A549 (cell line): ENCODE results near the gene PPM1M. TPM values are rescaled to one million over a fixed set of nuclear protein-coding genes. Genes with fewer than 3 reads are reported as not detected.

Source experiments
- ATAC-seq, 2 experiments: fragments of 200-7000 bp in 1 of 2; fragments of >200 bp in 1 of 2; cut with Nextera tagmentation in 1 of 2; cut with Tn5 transposase in 1 of 2; 3 replicates each; pipeline versions ENCODE4 v1.8.0 to v1.9.1; 2018 to 2020; ENCODE audit warnings: mild to moderate bottlenecking in 1 of 2, moderate library complexity in 1 of 2
- CTCF ChIA-PET: fragments of 300-600 bp; sonication (Branson Sonifier 250); formaldehyde crosslinking; extraction: SDS; loops from one replicate; lab custom pipeline; 2021; ENCODE audit warnings: antibody characterized with exemption, inconsistent platforms; lab: Yijun Ruan, JAX
- POLR2A ChIA-PET: fragments of 350-600 bp; formaldehyde crosslinking; extraction: SDS; loops from one replicate; lab custom pipeline; 2021; ENCODE audit warnings: antibody characterized with exemption, inconsistent platforms; lab: Yijun Ruan, JAX
- DNase-seq, 2 experiments: peaks; one replicate each; pipeline versions ENCODE4 v3.0.0 to v3.0.0-alpha.2; 2011 to 2016; ENCODE audit warnings: low read depth in 1 of 2, low spot score in 1 of 2
- FAIRE-seq: peaks from 2 replicates; lab custom pipeline; 2011; peaks lifted over from hg19 to GRCh38; lab: Jason Lieb, UNC
- H3K27ac ChIP-seq, 2 experiments: fragments of >200 bp; sonication (Bioruptor Twin); formaldehyde crosslinking; 3 replicates each; pipeline ENCODE4 v1.5.1; 2016 to 2017
- H3K4me1 ChIP-seq: fragments of >200 bp; sonication (Bioruptor Twin); formaldehyde crosslinking; 3 replicates; pipeline ENCODE4 v1.6.1; 2016
- H3K4me2 ChIP-seq: fragments of >200 bp; sonication (Bioruptor Twin); formaldehyde crosslinking; 3 replicates; pipeline ENCODE4 v1.6.1; 2016
- H3K4me3 ChIP-seq: fragments of >200 bp; sonication (Bioruptor Twin); formaldehyde crosslinking; 3 replicates; pipeline ENCODE4 v1.5.1; 2016
- H3K9me3 ChIP-seq: fragments of >200 bp; sonication (Bioruptor Twin); formaldehyde crosslinking; 3 replicates; pipeline ENCODE4 v1.6.1; 2016
- BHLHE40 ChIP-seq: IDR thresholded peaks from 2 replicates; pipeline ENCODE4 v1.6.1; 2012; ENCODE audit warnings: low read depth, low read length, inconsistent platforms
- CBX2 ChIP-seq: fragments of 200-600 bp; sonication (generic); IDR thresholded peaks from 2 replicates; pipeline ENCODE4 v1.6.1; 2016; ENCODE audit warnings: low read depth, mild to moderate bottlenecking, borderline replicate concordance
- CEBPB ChIP-seq, 2 experiments: fragments of >200 bp in 1 of 2; sonication (Bioruptor Twin) in 1 of 2; formaldehyde crosslinking in 1 of 2; IDR thresholded peaks; 2 replicates each; pipeline ENCODE4 v1.6.1; 2012 to 2016
- CHD4 ChIP-seq: fragments of 200-600 bp; sonication (generic); IDR thresholded peaks from 2 replicates; pipeline ENCODE4 v1.6.1; 2016; ENCODE audit warnings: antibody characterized with exemption, mild to moderate bottlenecking, borderline replicate concordance
- CTCF ChIP-seq: fragments of >200 bp; sonication (Bioruptor Twin); formaldehyde crosslinking; IDR thresholded peaks from 3 replicates; pipeline ENCODE4 v1.5.1; 2016
- EHF ChIP-seq: fragments of 250-450 bp; sonication (Bioruptor Pico); IDR thresholded peaks from 2 replicates; pipeline ENCODE4 v1.5.0; 2020; ENCODE audit warnings: mild to moderate bottlenecking
- EHMT2 ChIP-seq: fragments of 200-600 bp; sonication (generic); IDR thresholded peaks from 2 replicates; pipeline ENCODE4 v1.6.1; 2016; ENCODE audit warnings: antibody characterized with exemption, low read depth, mild to moderate bottlenecking, moderate library complexity
- ELK1 ChIP-seq: fragments of 150-350 bp; IDR thresholded peaks from 2 replicates; pipeline ENCODE4 v1.6.1; 2014; ENCODE audit warnings: low read depth, mild to moderate bottlenecking, low read length
- ESRRA ChIP-seq: fragments of 150-350 bp; IDR thresholded peaks from 2 replicates; pipeline ENCODE4 v1.6.1; 2014; ENCODE audit warnings: mild to moderate bottlenecking, low read length, borderline replicate concordance
- FOSB ChIP-seq: fragments of 250-450 bp; sonication (Bioruptor Pico); IDR thresholded peaks from 2 replicates; pipeline ENCODE4 v1.5.0; 2020; ENCODE audit warnings: mild to moderate bottlenecking, moderate library complexity
- FOSL2 ChIP-seq, 2 experiments: fragments of 450-650 bp in 1 of 2; fragments of >200 bp in 1 of 2; sonication (Bioruptor Twin) in 1 of 2; formaldehyde crosslinking; IDR thresholded peaks; 2 replicates each; pipeline versions ENCODE4 v1.5.0 to v1.6.1; 2016 to 2020; ENCODE audit warnings: mild to moderate bottlenecking in 1 of 2, moderate library complexity in 1 of 2
- HEYL ChIP-seq: fragments of 250-450 bp; sonication (Bioruptor Pico); IDR thresholded peaks from 2 replicates; pipeline ENCODE4 v1.8.0; 2021; ENCODE audit warnings: mild to moderate bottlenecking, moderate library complexity
- KDM1A ChIP-seq: fragments of 200-600 bp; sonication (generic); IDR thresholded peaks from 2 replicates; pipeline ENCODE4 v1.6.1; 2016; ENCODE audit warnings: low read depth, mild to moderate bottlenecking
- KDM5A ChIP-seq: fragments of 200-600 bp; sonication (generic); IDR thresholded peaks from 2 replicates; pipeline ENCODE4 v1.6.1; 2016; ENCODE audit warnings: antibody characterized with exemption, mild to moderate bottlenecking
- MAFK ChIP-seq: fragments of 450-650 bp; IDR thresholded peaks from 2 replicates; pipeline ENCODE4 v1.6.1; 2014; ENCODE audit not compliant: partially characterized antibody
- MYC ChIP-seq: IDR thresholded peaks from 2 replicates; pipeline ENCODE4 v1.6.1; 2012; ENCODE audit warnings: mild to moderate bottlenecking, inconsistent platforms, low read length, improper control_type of control experiment, borderline replicate concordance
- NFE2L2 ChIP-seq: fragments of 150-350 bp; conservative IDR thresholded peaks from 2 replicates; pipeline ENCODE4 v1.6.1; 2014; ENCODE audit warnings: low read length
- NR3C1 ChIP-seq: fragments of >200 bp; sonication (Bioruptor Twin); formaldehyde crosslinking; IDR thresholded peaks from 3 replicates; pipeline ENCODE4 v1.6.1; 2017
- PBX3 ChIP-seq: IDR thresholded peaks from 2 replicates; pipeline ENCODE4 v1.6.1; 2012
- POLR2A ChIP-seq: IDR thresholded peaks from 2 replicates; pipeline ENCODE4 v1.6.1; 2012; ENCODE audit warnings: mild to moderate bottlenecking, low read length
- POLR2AphosphoS2 ChIP-seq: conservative IDR thresholded peaks from 2 replicates; pipeline ENCODE4 v1.6.1; 2012; ENCODE audit warnings: low read length, improper control_type of control experiment, inconsistent platforms
- RARB ChIP-seq: fragments of 250-450 bp; sonication (Bioruptor Pico); IDR thresholded peaks from 2 replicates; pipeline ENCODE4 v1.8.0; 2021; ENCODE audit warnings: mild to moderate bottlenecking, moderate library complexity
- RCOR1 ChIP-seq: fragments of 150-350 bp; IDR thresholded peaks from 2 replicates; pipeline ENCODE4 v1.6.1; 2014; ENCODE audit warnings: antibody characterized with exemption, low read length, low read depth
- RFX5 ChIP-seq: fragments of 450-650 bp; IDR thresholded peaks from 2 replicates; pipeline ENCODE4 v1.7.1; 2014; ENCODE audit warnings: antibody characterized with exemption, mild to moderate bottlenecking, moderate library complexity
- SMC3 ChIP-seq: fragments of >200 bp; sonication (Bioruptor Twin); formaldehyde crosslinking; IDR thresholded peaks from 3 replicates; pipeline ENCODE4 v1.6.1; 2018; ENCODE audit warnings: inconsistent platforms
- TFCP2L1 ChIP-seq: fragments of 250-450 bp; sonication (Bioruptor Pico); IDR thresholded peaks from 2 replicates; pipeline ENCODE4 v1.5.0; 2021; ENCODE audit warnings: mild to moderate bottlenecking
- TP53 ChIP-seq: fragments of 250-450 bp; sonication (Bioruptor Pico); IDR thresholded peaks from 2 replicates; pipeline ENCODE4 v1.5.0; 2021; ENCODE audit warnings: mild to moderate bottlenecking, moderate library complexity
- USF2 ChIP-seq: fragments of 450-650 bp; IDR thresholded peaks from 2 replicates; pipeline ENCODE4 v1.6.1; 2014; ENCODE audit warnings: antibody characterized with exemption
- ZFP36 ChIP-seq: fragments of 450-650 bp; IDR thresholded peaks from 2 replicates; pipeline ENCODE4 v1.6.1; 2014; ENCODE audit warnings: borderline replicate concordance; ENCODE audit not compliant: partially characterized antibody
- ZNF302 ChIP-seq: fragments of 250-450 bp; sonication (Bioruptor Pico); IDR thresholded peaks from 2 replicates; pipeline ENCODE4 v1.9.0; 2021; ENCODE audit warnings: inconsistent platforms, mild to moderate bottlenecking, moderate library complexity
- ZSCAN20 ChIP-seq: fragments of 250-450 bp; sonication (Bioruptor Pico); IDR thresholded peaks from 2 replicates; pipeline ENCODE4 v1.8.0; 2022; ENCODE audit warnings: mild to moderate bottlenecking, moderate library complexity
- WGBS: methylation state at CpG from one replicate; pipeline ENCODE4 v1.1.6; 2017; ENCODE audit errors: missing lambda C conversion rate; 5-methylcytosine and 5-hydroxymethylcytosine counted together
- polyA plus RNA-seq, 4 experiments: library from polyadenylated mRNA; depleted of rRNA in 3 of 4; stranded (reverse); fragments of >200 nt; fragmentation: RNase III in 1 of 4; extraction: RNeasy Plus Mini Kit Qiagen cat#74134 plus additional on column Dnase treatment in 1 of 4; gene quantifications; 2 replicates in 3 of 4; 3 replicates in 1 of 4; pipeline ENCODE4 v1.2.3, GENCODE V29; 2011 to 2017

Gene PPM1M
- polyA plus RNA-seq, 2 of the 4 experiments (the other 2 are of a cell fraction) = 5.9 to 6.3 TPM

GRCh38 chr3:52208556-52208955 lies 37.0 kb upstream of the PPM1M start:
- WGBS = 90% methylated on average over 4 of the region's 4 CpGs
- H3K9me3 ChIP-seq = no peaks in the 10 kb centered on the region
- peaks cover 13% of the 10 kb centered on the region for H3K4me1 ChIP-seq
- CTCF ChIA-PET = interaction anchor here (0.9 to 13.3 kb wide), 3 partner anchors 13 to 131 kb away, joined by 5 to 119 read pairs (median 7); partner anchors contain the start of gene TLR9
- H3K4me2 ChIP-seq = no peak overlapping the region
- DNase-seq = no peak
- ATAC-seq = no peak
- TF ChIP-seq TFCP2L1 (CRISPR knock-in tag) (no peak), POLR2A (no peak), USF2 (no peak), RFX5 (no peak), ESRRA (no peak), KDM1A (no peak), CTCF (no peak), CBX2 (no peak), SMC3 (no peak), RARB (CRISPR knock-in tag) (no peak), CEBPB (IDR thresholded peaks at IDR 0.05) (no peak), NFE2L2 (no peak), ELK1 (no peak), ZNF302 (CRISPR knock-in tag) (no peak), MYC (no peak), CHD4 (no peak), RCOR1 (no peak), PBX3 (no peak), ZSCAN20 (CRISPR knock-in tag) (no peak)
- TF ChIP-seq, all 56 proteins: peak for 0
- H3K4me3 ChIP-seq = no peak overlapping the region
- POLR2A ChIA-PET = no interaction called here
- FAIRE-seq = no peak
- no peak overlapping the region for H3K27ac ChIP-seq

- Histone ChIP-seq H3K9me3 (no peaks in the 10 kb centered on the region), H3K27ac (peak overlapping the region; percentile 42 to 68; a peak in 3 of 6 replicates)
- POLR2A ChIA-PET = no interaction called here
- FAIRE-seq = no peak
- TF ChIP-seq ZNF302 (CRISPR knock-in tag) = no peak
- TF ChIP-seq HEYL (CRISPR knock-in tag) = no peak
- TF ChIP-seq BHLHE40 = no peak
- no peak for TF ChIP-seq PBX3
- no peak for TF ChIP-seq EHMT2
- no peak for TF ChIP-seq POLR2AphosphoS2
- no peak for TF ChIP-seq FOSL2 (IDR thresholded peaks at IDR 0.05)
- TF ChIP-seq FOSL2 (CRISPR knock-in tag; IDR thresholded peaks at IDR 0.05) = no peak
- no peak for TF ChIP-seq TP53
- TF ChIP-seq KDM5A = no peak
- no peak for TF ChIP-seq NR3C1
- no peak for TF ChIP-seq POLR2A
- no peak for TF ChIP-seq CEBPB (IDR thresholded peaks at IDR 0.05)
- TF ChIP-seq FOSB (CRISPR knock-in tag) = no peak
- TF ChIP-seq ZFP36 = no peak
- no peak for TF ChIP-seq ZSCAN20 (CRISPR knock-in tag)
- TF ChIP-seq MYC = no peak
- no peak for TF ChIP-seq EHF (CRISPR knock-in tag)
- no peak for TF ChIP-seq ESRRA
- TF ChIP-seq RCOR1 = no peak
- no peak for TF ChIP-seq MAFK
- TF ChIP-seq, all 56 proteins: peak for 0
- peak overlapping the region; percentile 25; the same call in 1 of the 3 replicates for H3K4me2 ChIP-seq
- CTCF ChIA-PET = interaction anchor here (1.8 to 13.3 kb wide), 2 partner anchors 11 to 22 kb away, joined by 17 to 119 read pairs; partner anchors contain the start of gene TLR9
- no peak overlapping the region for H3K4me3 ChIP-seq
- ATAC-seq (no peak), DNase-seq (no peak)
- H3K4me1 ChIP-seq = peaks cover 13% of the 10 kb centered on the region
Observed at GRCh38 chr3:52210037-52210436, 35.5 kb upstream of the PPM1M start.
